Measurements from ENCODE around the gene ACCSL. TPM values are rescaled to one million over a fixed set of nuclear protein-coding genes. Genes with fewer than 3 reads are reported as not detected.

The ACCSL gene
- polyA plus RNA-seq, 1 donor (not counting 4 experiments of a cell fraction or from before 2014, with no cell fraction given): not detected

- H3K27ac ChIP-seq (ENCODE audit: control insufficient read depth, insufficient read depth, low read length): no peak overlapping the region
- H3K4me1 ChIP-seq (ENCODE audit: control insufficient read depth, extremely low read depth, insufficient read depth, low read length): no peaks in the 10 kb centered on the region
- H4K20me1 ChIP-seq (ENCODE audit: control insufficient read depth, extremely low read depth, insufficient read depth, low read length): no peaks in the 10 kb centered on the region
- no peaks in the 10 kb centered on the region for H3K9me3 ChIP-seq (ENCODE audit: control insufficient read depth, low read depth, low read length)
- H3K36me3 ChIP-seq (ENCODE audit: control insufficient read depth in 2 of 2, extremely low read depth in 1 of 2, insufficient read depth in 2 of 2, low read length in 2 of 2): no peaks in the 10 kb centered on the region
- no peak overlapping the region for H2AFZ ChIP-seq (ENCODE audit: control insufficient read depth, low read length)
- FAIRE-seq: no peak
- dilution Hi-C loops (cut with MboI; ENCODE audit: extremely low pct_ligation_motif_present, low sequenced_read_pairs): no loop called here
- H3K4me2 ChIP-seq (ENCODE audit: control insufficient read depth, extremely low read depth, insufficient read depth, low read depth, low read length): no peak overlapping the region
- H3K4me3 ChIP-seq (ENCODE audit: control insufficient read depth in 2 of 3, extremely low read depth in 1 of 3, insufficient read depth in 2 of 3, low read depth in 1 of 3, low read length in 3 of 3): no peak overlapping the region
- no peaks in the 10 kb centered on the region for H3K79me2 ChIP-seq (ENCODE audit: control insufficient read depth, insufficient read depth, low read length)
- DNase-seq (ENCODE audit: low read depth, low spot score): no peak
- peaks cover 3% of the 10 kb centered on the region for H3K27me3 ChIP-seq (ENCODE audit: control insufficient read depth, extremely low read depth, insufficient read depth, low read length)
- no peaks in the 10 kb centered on the region for H3K9me1 ChIP-seq (ENCODE audit: control insufficient read depth, extremely low read depth, insufficient read depth, low read length)
- H3K9ac ChIP-seq (ENCODE audit: control insufficient read depth, extremely low read depth, insufficient read depth, low read length): no peak overlapping the region
- no peak for TF ChIP-seq EZH2 (IDR thresholded peaks at IDR 0.05; ENCODE audit: low read length)
Observed at GRCh38 chr11:44043157-44043556, 4.6 kb upstream of the ACCSL start.

- Histone ChIP-seq H3K36me3 (ENCODE audit: control insufficient read depth in 2 of 2, extremely low read depth in 1 of 2, insufficient read depth in 2 of 2, low read length in 2 of 2) (no peaks in the 10 kb centered on the region), H3K9me1 (ENCODE audit: control insufficient read depth, extremely low read depth, insufficient read depth, low read length) (no peaks in the 10 kb centered on the region), H3K4me3 (ENCODE audit: control insufficient read depth in 2 of 3, extremely low read depth in 1 of 3, insufficient read depth in 2 of 3, low read depth in 1 of 3, low read length in 3 of 3) (no peak overlapping the region), H3K9ac (ENCODE audit: control insufficient read depth, extremely low read depth, insufficient read depth, low read length) (no peak overlapping the region), H3K4me2 (ENCODE audit: control insufficient read depth, extremely low read depth, insufficient read depth, low read depth, low read length) (no peak overlapping the region), H3K79me2 (ENCODE audit: control insufficient read depth, insufficient read depth, low read length) (no peaks in the 10 kb centered on the region), H3K27ac (ENCODE audit: control insufficient read depth, insufficient read depth, low read length) (no peak overlapping the region), H2AFZ (ENCODE audit: control insufficient read depth, low read length) (no peak overlapping the region), H4K20me1 (ENCODE audit: control insufficient read depth, extremely low read depth, insufficient read depth, low read length) (no peaks in the 10 kb centered on the region), H3K9me3 (ENCODE audit: control insufficient read depth, low read depth, low read length) (no peaks in the 10 kb centered on the region), H3K27me3 (ENCODE audit: control insufficient read depth, extremely low read depth, insufficient read depth, low read length) (no peaks in the 10 kb centered on the region), H3K4me1 (ENCODE audit: control insufficient read depth, extremely low read depth, insufficient read depth, low read length) (no peaks in the 10 kb centered on the region)
- no peak for TF ChIP-seq EZH2 (IDR thresholded peaks at IDR 0.05; ENCODE audit: low read length)
- TF ChIP-seq, protein P1, sequence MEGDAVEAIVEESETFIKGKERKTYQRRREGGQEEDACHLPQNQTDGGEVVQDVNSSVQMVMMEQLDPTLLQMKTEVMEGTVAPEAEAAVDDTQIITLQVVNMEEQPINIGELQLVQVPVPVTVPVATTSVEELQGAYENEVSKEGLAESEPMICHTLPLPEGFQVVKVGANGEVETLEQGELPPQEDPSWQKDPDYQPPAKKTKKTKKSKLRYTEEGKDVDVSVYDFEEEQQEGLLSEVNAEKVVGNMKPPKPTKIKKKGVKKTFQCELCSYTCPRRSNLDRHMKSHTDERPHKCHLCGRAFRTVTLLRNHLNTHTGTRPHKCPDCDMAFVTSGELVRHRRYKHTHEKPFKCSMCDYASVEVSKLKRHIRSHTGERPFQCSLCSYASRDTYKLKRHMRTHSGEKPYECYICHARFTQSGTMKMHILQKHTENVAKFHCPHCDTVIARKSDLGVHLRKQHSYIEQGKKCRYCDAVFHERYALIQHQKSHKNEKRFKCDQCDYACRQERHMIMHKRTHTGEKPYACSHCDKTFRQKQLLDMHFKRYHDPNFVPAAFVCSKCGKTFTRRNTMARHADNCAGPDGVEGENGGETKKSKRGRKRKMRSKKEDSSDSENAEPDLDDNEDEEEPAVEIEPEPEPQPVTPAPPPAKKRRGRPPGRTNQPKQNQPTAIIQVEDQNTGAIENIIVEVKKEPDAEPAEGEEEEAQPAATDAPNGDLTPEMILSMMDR (optimal IDR thresholded peaks at IDR 0.05 in 1 of 3, IDR thresholded peaks at IDR 0.05 in 1 of 3, conservative IDR thresholded peaks at IDR 0.05 in 1 of 3; ENCODE audit: extremely low read depth in 1 of 3, insufficient read depth in 2 of 3, low read length in 3 of 3): no peak
- dilution Hi-C loops (cut with MboI; ENCODE audit: extremely low pct_ligation_motif_present, low sequenced_read_pairs): no loop called here
- DNase-seq (ENCODE audit: low read depth, low spot score) (no peak), FAIRE-seq (no peak)
Observed at GRCh38 chr11:44046182-44046581, 1.6 kb upstream of the ACCSL start.

DNA sequence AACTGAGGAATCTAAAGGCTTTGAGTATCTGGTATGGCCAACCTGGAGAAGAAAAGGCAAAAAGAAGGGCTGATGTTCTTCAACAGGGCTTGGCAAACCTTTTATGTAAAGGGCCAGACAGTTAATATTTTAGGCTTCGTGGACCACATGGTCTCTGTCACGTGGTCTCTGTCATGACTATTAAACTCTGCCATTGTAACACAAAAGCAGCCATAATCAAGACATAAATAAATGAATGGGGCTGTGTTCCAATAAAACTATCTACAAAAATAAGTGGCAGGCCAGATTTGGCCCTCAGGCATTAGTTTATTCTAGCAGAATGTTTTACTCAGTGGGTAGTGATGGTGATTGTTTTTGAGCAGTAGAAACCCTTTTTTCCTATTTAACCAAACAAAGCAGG lies 483 bp upstream of the ACCSL start:
- Histone ChIP-seq H3K36me3 (ENCODE audit: control insufficient read depth in 2 of 2, extremely low read depth in 1 of 2, insufficient read depth in 2 of 2, low read length in 2 of 2) (no peaks in the 10 kb centered on the region), H3K4me3 (ENCODE audit: control insufficient read depth in 2 of 3, extremely low read depth in 1 of 3, insufficient read depth in 2 of 3, low read depth in 1 of 3, low read length in 3 of 3) (no peak overlapping the region), H3K9me1 (ENCODE audit: control insufficient read depth, extremely low read depth, insufficient read depth, low read length) (no peaks in the 10 kb centered on the region), H3K4me1 (ENCODE audit: control insufficient read depth, extremely low read depth, insufficient read depth, low read length) (no peaks in the 10 kb centered on the region), H4K20me1 (ENCODE audit: control insufficient read depth, extremely low read depth, insufficient read depth, low read length) (no peaks in the 10 kb centered on the region), H3K27ac (ENCODE audit: control insufficient read depth, insufficient read depth, low read length) (no peak overlapping the region), H3K9me3 (ENCODE audit: control insufficient read depth, low read depth, low read length) (no peaks in the 10 kb centered on the region), H3K79me2 (ENCODE audit: control insufficient read depth, insufficient read depth, low read length) (no peaks in the 10 kb centered on the region), H2AFZ (ENCODE audit: control insufficient read depth, low read length) (no peak overlapping the region), H3K9ac (ENCODE audit: control insufficient read depth, extremely low read depth, insufficient read depth, low read length) (no peak overlapping the region), H3K27me3 (ENCODE audit: control insufficient read depth, extremely low read depth, insufficient read depth, low read length) (no peaks in the 10 kb centered on the region), H3K4me2 (ENCODE audit: control insufficient read depth, extremely low read depth, insufficient read depth, low read depth, low read length) (no peak overlapping the region)
- dilution Hi-C loops (cut with MboI; ENCODE audit: extremely low pct_ligation_motif_present, low sequenced_read_pairs): no loop called here
- no peak for DNase-seq (ENCODE audit: low read depth, low spot score)
- TF ChIP-seq, protein P1 (optimal IDR thresholded peaks at IDR 0.05 in 1 of 3, IDR thresholded peaks at IDR 0.05 in 1 of 3, conservative IDR thresholded peaks at IDR 0.05 in 1 of 3; ENCODE audit: extremely low read depth in 1 of 3, insufficient read depth in 2 of 3, low read length in 3 of 3): no peak
- TF ChIP-seq EZH2 (IDR thresholded peaks at IDR 0.05; ENCODE audit: low read length): no peak
- FAIRE-seq: no peak
